Neural progenitor cell (in vitro differentiated cells): ENCODE data around the gene DAPL1. TPM values are rescaled to one million over a fixed set of nuclear protein-coding genes. Genes with fewer than 3 reads are reported as not detected.

ENCODE experiments used
- DNase-seq: peaks from one replicate; pipeline ENCODE4 v3.0.0-alpha.2; 2016; ENCODE audit warnings: low spot score
- H2AFZ ChIP-seq: fragments of 200-600 bp; sonication (generic); replicated peaks from 2 replicates; pipeline ENCODE4 v1.6.1; 2016; ENCODE audit warnings: antibody characterized with exemption
- H3F3A ChIP-seq: fragments of 200-600 bp; sonication (generic); 2 replicates; pipeline ENCODE4 v1.6.1; 2016; ENCODE audit warnings: antibody characterized with exemption, low read depth
- H3K27ac ChIP-seq: fragments of 200-600 bp; sonication (generic); 2 replicates; pipeline ENCODE4 v1.5.1; 2016; ENCODE audit warnings: mild to moderate bottlenecking
- H3K27me3 ChIP-seq: fragments of 200-600 bp; sonication (generic); 2 replicates; pipeline ENCODE4 v1.6.1; 2016; ENCODE audit warnings: mild to moderate bottlenecking, moderate library complexity
- H3K36me3 ChIP-seq: fragments of 200-600 bp; sonication (generic); 2 replicates; pipeline ENCODE4 v1.5.1; 2016
- H3K4me1 ChIP-seq: fragments of 200-600 bp; sonication (generic); 2 replicates; pipeline ENCODE4 v1.6.1; 2016; ENCODE audit warnings: mixed run types
- H3K4me2 ChIP-seq: fragments of 200-600 bp; sonication (generic); 2 replicates; pipeline ENCODE4 v1.6.1; 2016
- H3K4me3 ChIP-seq: fragments of 200-600 bp; sonication (generic); 2 replicates; pipeline ENCODE4 v1.5.1; 2016
- H3K79me2 ChIP-seq: fragments of 200-600 bp; sonication (generic); 2 replicates; pipeline ENCODE4 v1.6.1; 2016; ENCODE audit warnings: low read depth
- H3K9ac ChIP-seq: fragments of 200-600 bp; sonication (generic); 2 replicates; pipeline ENCODE4 v1.6.1; 2016
- H3K9me3 ChIP-seq: fragments of 200-600 bp; sonication (generic); 2 replicates; pipeline ENCODE4 v1.5.1; 2016; ENCODE audit warnings: low read depth
- H4K20me1 ChIP-seq: fragments of 200-600 bp; sonication (generic); 2 replicates; pipeline ENCODE4 v1.6.1; 2016; ENCODE audit warnings: low read depth
- H3K27ac Mint-ChIP-seq: 3 replicates; pipeline ENCODE4 v1.8.0; 2021; ENCODE audit warnings: mixed read lengths
- H3K27me3 Mint-ChIP-seq: 2 replicates; pipeline ENCODE4 v1.8.0; 2022; ENCODE audit warnings: low read depth, mild to moderate bottlenecking, inconsistent platforms, moderate library complexity, mixed read lengths; ENCODE audit not compliant: insufficient read depth
- H3K36me3 Mint-ChIP-seq: 3 replicates; pipeline ENCODE4 v1.8.0; 2021; ENCODE audit warnings: mixed read lengths
- H3K4me1 Mint-ChIP-seq: 3 replicates; pipeline ENCODE4 v1.8.0; 2021; ENCODE audit warnings: mixed read lengths
- H3K4me3 Mint-ChIP-seq: 3 replicates; pipeline ENCODE4 v1.8.0; 2021; ENCODE audit warnings: mild to moderate bottlenecking, moderate library complexity, mixed read lengths
- H3K9me3 Mint-ChIP-seq: 3 replicates; pipeline ENCODE4 v1.8.0; 2020; ENCODE audit warnings: mixed read lengths
- CTCF ChIP-seq: fragments of 200-600 bp; sonication (generic); IDR thresholded peaks from 2 replicates; pipeline ENCODE4 v1.5.1; 2017; ENCODE audit warnings: antibody characterized with exemption, mild to moderate bottlenecking
- EZH2 ChIP-seq: fragments of 200-600 bp; sonication (generic); IDR thresholded peaks from 2 replicates; pipeline ENCODE4 v1.6.1; 2017; ENCODE audit warnings: antibody characterized with exemption, mild to moderate bottlenecking, moderate library complexity
- EZH2phosphoT487 ChIP-seq: fragments of 200-600 bp; sonication (generic); IDR thresholded peaks from 2 replicates; pipeline ENCODE4 v1.6.1; 2017; ENCODE audit warnings: antibody characterized with exemption
- total RNA-seq: library from RNA; depleted of rRNA; stranded (reverse); fragments of >200 nt; gene quantifications from 2 replicates; pipeline ENCODE4 v1.2.3, GENCODE V29; 2015; ENCODE audit warnings: low replicate concordance

Gene DAPL1
- total RNA-seq, 1 donor from 2014 or later = not detected

GRCh38 chr2:158753641-158754611, 41.2 kb upstream of the DAPL1 start:
- Mint-ChIP-seq H3K9me3 (no peaks in the 10 kb centered on the region), H3K4me1 (peaks cover 19% of the 10 kb centered on the region), H3K27ac (no peak overlapping the region), H3K4me3 (no peak overlapping the region), H3K36me3 (no peaks in the 10 kb centered on the region), H3K27me3 (peaks cover 10% of the 10 kb centered on the region)
- H3F3A ChIP-seq = no peaks in the 10 kb centered on the region
- peak overlapping the region; percentile 51 for H3K4me2 ChIP-seq
- H3K36me3 ChIP-seq = no peaks in the 10 kb centered on the region
- no peak overlapping the region for H3K27ac ChIP-seq
- no peaks in the 10 kb centered on the region for H3K9me3 ChIP-seq
- no peak overlapping the region for H3K4me3 ChIP-seq
- H3K79me2 ChIP-seq = no peaks in the 10 kb centered on the region
- TF ChIP-seq CTCF = peak; percentile 99
- TF ChIP-seq EZH2 = no peak
- TF ChIP-seq EZH2phosphoT487 = no peak
- no peak overlapping the region for H3K9ac ChIP-seq
- peaks cover 6% of the 10 kb centered on the region for H3K4me1 ChIP-seq
- H2AFZ ChIP-seq = peak overlapping the region; percentile 94
- DNase-seq = peak; percentile 79
- H4K20me1 ChIP-seq = no peaks in the 10 kb centered on the region
- H3K27me3 ChIP-seq = peaks cover 7% of the 10 kb centered on the region

GRCh38 chr2:158755310-158756087, 39.6 kb upstream of the DAPL1 start:
- Histone ChIP-seq H3K79me2 (no peaks in the 10 kb centered on the region), H3K4me3 (no peak overlapping the region), H2AFZ (no peak overlapping the region), H3K27ac (no peak overlapping the region), H3K9me3 (no peaks in the 10 kb centered on the region), H3K4me2 (no peak overlapping the region), H4K20me1 (no peaks in the 10 kb centered on the region), H3K4me1 (peaks cover 6% of the 10 kb centered on the region), H3K36me3 (no peaks in the 10 kb centered on the region), H3K9ac (no peak overlapping the region), H3K27me3 (no peaks in the 10 kb centered on the region), H3F3A (no peaks in the 10 kb centered on the region)
- peak; percentile 34 for DNase-seq
- TF ChIP-seq CTCF = peak; percentile 58
- TF ChIP-seq EZH2 = no peak
- H3K36me3 Mint-ChIP-seq = no peaks in the 10 kb centered on the region
- H3K9me3 Mint-ChIP-seq = no peaks in the 10 kb centered on the region
- peaks cover 17% of the 10 kb centered on the region for H3K4me1 Mint-ChIP-seq
- no peak overlapping the region for H3K4me3 Mint-ChIP-seq
- no peak overlapping the region for H3K27ac Mint-ChIP-seq
- H3K27me3 Mint-ChIP-seq = peaks cover 5% of the 10 kb centered on the region

GRCh38 chr2:158756331-158756730, 38.8 kb upstream of the DAPL1 start:
- Mint-ChIP-seq H3K4me3 (no peak overlapping the region), H3K27ac (no peak overlapping the region), H3K4me1 (peaks cover 10% of the 10 kb centered on the region), H3K9me3 (no peaks in the 10 kb centered on the region), H3K27me3 (peaks cover 2% of the 10 kb centered on the region), H3K36me3 (no peaks in the 10 kb centered on the region)
- DNase-seq = no peak
- Histone ChIP-seq H3K79me2 (no peaks in the 10 kb centered on the region), H3K27me3 (no peaks in the 10 kb centered on the region), H3K36me3 (no peaks in the 10 kb centered on the region), H3F3A (no peaks in the 10 kb centered on the region), H4K20me1 (no peaks in the 10 kb centered on the region), H3K27ac (no peak overlapping the region), H3K4me2 (no peak overlapping the region), H3K4me3 (no peak overlapping the region), H3K9ac (no peak overlapping the region), H3K9me3 (no peaks in the 10 kb centered on the region), H2AFZ (no peak overlapping the region), H3K4me1 (peaks cover 6% of the 10 kb centered on the region)
- TF ChIP-seq EZH2phosphoT487 (no peak), EZH2 (no peak), CTCF (no peak)
